Activated T-cell treated with anti-CD3 and anti-CD28 coated beads for 1 hour (primary cell): ENCODE measurements around the gene PARD3.

ENCODE experiments used
- DNase-seq: peaks from one replicate; pipeline ENCODE4 v3.0.0-alpha.2; 2020; ENCODE audit warnings: low read depth

PARD3 gene

DNA sequence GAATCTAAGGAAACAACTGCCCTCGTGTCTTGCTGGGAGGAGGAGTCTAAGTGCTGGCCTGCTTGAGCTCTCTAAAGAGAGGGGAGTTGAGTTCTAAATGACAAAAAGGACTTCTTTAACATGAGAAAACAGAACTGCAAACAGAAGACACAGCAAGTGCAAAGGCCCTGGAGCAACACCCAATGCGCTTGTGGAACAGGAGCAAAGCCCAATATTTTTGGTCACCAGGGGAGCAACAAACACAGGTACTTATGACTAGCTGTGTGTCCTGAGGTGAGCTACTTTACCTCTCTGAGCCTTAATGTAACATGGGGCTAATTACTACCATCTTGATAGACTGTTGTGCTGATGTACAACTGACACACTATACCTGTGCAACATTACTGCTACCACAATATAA lies 634.3 kb downstream of the PARD3 start:
- DNase-seq = no peak

GRCh38 chr10:34179280-34179679 lies 635.8 kb downstream of the PARD3 start:
- DNase-seq = no peak

DNA sequence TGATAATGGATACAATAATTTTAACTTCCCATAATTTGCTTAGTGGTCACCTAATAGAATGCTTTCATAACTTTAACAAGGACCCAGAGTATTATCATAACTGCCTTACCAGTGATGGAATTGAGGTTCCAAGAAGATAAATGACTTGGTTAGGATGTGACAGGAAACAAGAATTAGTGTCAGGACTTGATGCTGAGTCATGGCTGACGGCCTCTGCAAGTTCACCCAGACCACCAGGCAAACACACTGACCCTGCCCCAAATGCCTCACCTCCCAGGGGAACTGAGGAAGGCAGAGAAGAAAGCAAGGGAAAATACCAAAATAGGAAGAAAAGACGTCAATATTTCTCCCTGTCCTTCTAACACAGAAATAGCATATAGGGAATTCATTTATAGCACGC lies 636.3 kb downstream of the PARD3 start:
- DNase-seq = no peak

DNA sequence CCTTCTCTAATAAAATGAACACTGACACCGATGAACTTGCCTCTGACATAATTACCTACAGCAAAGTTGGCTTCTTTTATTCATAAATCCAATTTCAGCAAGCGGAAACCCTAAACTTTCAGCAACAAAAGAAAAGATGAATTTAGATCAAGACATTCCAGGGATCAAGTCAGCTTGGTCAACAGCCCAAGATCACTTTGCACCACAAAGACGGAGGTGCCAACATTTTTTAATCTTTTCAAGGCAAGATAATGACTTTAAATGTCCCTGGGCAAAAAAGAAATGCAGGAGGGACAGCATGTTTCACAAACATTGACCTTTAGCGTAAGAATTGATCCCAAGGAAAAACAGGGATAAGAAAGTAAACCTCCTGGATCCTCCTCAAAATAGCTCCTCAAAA lies 636.9 kb downstream of the PARD3 start:
- no peak for DNase-seq

- DNase-seq = no peak
Measured at GRCh38 chr10:34177445-34177844, 637.7 kb downstream of the PARD3 start.

- DNase-seq = no peak
Measured at GRCh38 chr10:34176351-34176750, 638.7 kb downstream of the PARD3 start.

DNA sequence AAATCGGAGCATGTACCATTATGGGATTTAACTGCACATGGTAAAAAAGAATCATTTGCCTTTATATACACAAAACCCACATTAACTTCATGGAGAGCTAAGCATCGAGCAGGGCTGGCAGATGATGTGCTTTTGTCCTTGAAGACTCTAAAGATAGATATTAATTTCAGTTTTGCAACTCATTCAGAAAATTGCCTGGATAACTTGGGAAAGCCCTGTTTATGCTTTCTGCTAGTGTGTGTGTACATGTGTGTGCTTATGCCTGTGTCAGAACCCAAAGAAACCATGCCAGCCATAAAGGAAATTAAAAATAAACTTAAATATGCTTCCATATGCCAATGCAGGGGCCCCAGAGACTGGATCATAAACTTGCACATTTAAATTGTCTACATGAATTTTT lies 640.0 kb downstream of the PARD3 start:
- no peak for DNase-seq

DNA sequence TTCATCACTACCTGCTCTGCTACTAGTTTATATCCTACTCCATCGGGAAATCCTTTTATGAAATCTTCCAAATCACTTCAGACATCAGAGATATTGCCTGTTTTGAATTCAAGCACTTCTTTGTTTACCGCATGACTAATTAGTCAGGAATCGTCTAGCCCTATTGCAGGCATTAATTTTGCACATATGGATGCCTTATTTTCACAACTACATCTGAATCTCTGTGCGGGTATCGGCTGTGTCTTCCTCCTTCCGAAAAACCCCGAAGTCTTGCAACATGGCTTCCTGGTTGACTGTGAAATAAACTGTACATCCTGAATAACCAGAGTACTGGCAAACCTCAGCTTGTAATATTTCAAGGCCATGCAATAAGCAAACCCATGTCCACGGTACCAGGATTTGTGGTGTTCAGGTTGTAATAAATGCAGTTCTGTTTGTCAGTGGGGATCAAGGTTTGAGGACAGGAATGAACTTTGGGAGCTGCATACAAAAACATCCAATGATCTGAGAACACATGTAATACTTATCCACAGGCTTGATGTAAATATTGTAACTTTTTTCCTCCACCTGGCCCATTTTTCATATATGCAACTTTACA lies 642.1 kb downstream of the PARD3 start:
- DNase-seq = no peak

DNA sequence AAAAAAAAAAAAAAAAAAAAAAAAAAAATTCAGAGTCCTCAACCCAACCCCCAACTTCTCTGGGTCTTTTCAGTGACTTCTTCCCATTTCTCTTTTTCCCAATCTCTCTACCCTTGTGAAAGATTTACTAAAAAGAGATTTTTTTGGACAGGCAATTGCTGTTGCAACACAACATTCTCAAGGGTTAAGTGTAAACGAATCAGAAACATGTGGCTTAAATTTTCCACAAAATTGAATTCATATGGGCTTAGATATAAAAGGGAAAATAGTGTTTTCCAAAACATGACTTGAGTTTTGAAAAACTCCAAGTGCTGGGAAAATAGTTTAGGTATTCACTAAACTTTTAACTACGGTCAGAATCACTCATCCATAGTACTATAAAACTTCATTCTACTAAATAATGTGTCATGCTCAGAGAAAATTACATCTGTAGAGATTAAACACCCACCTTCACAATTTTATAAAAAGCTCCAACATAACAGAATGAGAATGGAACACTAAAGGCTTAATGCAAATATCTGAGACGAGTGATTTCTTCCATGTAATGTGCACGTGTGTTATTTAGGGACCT lies 643.1 kb downstream of the PARD3 start:
- no peak for DNase-seq

GRCh38 chr10:34169677-34170076 lies 645.4 kb downstream of the PARD3 start:
- DNase-seq = no peak

DNA sequence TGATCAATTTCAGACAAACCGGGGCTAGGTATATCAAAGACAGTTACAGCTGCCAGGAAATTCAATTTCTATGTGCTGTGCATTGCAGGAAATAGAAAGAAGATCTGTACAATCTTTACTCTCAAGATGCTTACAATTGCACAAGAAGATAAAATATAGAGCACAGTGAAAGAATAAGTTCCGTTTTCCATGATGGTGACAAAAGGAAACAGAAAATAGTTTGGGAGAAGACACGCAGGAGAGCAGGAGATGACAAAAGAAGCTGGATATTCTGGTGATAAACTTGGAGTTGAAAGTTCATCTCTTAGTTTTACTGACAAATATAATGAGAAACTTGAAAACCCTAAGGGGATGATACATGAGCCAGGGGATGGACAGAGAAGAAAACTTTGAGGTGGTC lies 646.0 kb downstream of the PARD3 start:
- DNase-seq = no peak

DNA sequence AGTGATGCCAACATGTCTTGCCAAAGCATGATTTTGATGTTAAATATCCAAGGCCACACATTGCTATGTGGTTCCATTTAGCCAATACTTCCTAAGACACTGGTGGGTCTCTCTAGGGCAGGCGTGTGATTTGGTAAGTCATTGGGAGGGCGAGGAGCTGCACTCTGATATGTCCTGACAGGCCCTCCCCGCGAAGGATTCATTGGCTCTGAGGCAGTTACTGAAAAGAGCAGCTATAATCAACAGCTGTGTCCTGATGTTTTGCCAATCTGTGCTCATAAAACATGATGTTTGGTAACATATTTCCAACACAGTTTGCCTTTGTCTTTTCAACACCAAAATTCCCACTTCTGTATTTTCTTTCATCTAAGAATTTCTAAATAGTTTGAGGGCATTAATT lies 646.7 kb downstream of the PARD3 start:
- DNase-seq = no peak

DNA sequence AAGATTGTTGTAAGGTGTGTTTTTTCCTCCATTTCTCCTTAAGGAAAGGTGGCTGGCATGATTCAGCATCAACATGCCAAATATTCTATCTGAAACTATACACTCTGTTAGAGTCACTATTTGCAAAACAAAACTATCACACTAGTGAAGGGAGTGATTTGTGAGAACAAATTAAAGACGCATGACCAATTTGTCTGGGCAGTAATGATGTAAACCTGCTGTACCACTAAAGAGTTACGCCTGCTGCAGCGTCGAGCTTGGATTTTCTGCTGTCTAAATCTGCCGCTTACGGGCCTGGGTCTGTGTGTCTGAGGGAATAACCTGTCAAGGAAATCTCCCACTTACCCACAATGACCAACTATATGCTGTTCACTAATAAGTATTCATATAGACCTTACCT lies 648.3 kb downstream of the PARD3 start:
- DNase-seq = no peak

GRCh38 chr10:34166354-34166753 lies 648.7 kb downstream of the PARD3 start:
- no peak for DNase-seq

DNA sequence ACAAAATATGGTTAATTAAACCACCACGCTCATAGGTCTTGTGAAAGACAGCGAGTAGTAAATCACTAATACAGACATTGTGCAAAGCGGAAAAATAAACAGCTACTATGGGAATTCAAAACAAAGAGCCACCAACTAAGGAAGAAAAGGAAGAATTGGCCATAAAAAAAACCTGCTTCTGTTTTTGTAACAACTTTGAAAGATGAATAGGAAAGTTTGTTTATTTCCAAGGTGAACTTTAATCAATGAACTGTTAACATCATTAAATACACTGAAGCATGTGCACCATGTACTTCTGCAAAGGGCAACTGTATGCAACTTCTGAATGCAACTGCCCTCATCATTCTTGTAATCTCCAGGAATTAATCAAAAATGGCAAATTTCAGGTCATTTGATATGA lies 651.1 kb downstream of the PARD3 start:
- DNase-seq = no peak

GRCh38 chr10:34163075-34163905 lies 651.8 kb downstream of the PARD3 start:
- no peak for DNase-seq

- no peak for DNase-seq
Measured at GRCh38 chr10:34161777-34162370, 653.2 kb downstream of the PARD3 start.

DNA sequence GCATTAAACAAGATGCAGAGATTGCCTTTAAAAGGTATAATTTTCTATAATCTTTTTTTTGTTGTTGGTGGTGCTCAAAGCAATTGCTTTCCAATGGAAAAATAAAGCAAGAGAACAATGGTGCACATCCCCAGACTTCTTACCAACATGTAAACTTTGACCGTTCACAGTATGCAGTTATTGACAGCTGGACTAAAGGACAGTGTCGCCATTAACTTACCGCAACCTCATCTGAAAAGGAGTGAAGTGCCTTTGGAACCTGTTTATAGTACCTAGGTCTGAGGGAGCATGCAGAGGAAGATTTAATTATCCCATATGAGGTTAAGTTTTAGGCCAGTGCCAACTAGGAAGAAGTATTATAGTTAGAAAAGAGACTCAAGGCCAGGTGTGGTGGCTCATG lies 654.5 kb downstream of the PARD3 start:
- DNase-seq = no peak

GRCh38 chr10:34157501-34157900 lies 657.6 kb downstream of the PARD3 start:
- DNase-seq = no peak

GRCh38 chr10:34156781-34157425 lies 658.2 kb downstream of the PARD3 start:
- no peak for DNase-seq

DNA sequence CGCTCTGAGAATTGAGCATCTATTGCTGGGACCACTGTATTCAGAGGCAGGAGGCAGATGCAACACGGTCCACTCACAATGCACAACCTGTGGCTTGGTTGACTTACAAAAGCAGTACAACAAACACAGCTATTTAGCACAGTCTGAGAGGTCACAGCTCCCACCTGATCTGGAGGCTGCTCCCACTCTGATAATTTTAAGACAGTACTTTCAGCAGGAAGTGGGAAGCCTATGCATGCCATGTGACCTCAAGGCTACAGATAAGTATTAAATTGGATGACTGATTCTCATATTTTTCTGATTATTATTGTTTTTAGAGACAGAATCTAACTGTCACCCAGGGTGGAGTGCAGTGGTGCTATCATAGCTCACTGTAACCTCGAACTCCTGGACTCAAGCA lies 659.3 kb downstream of the PARD3 start:
- DNase-seq = no peak

DNA sequence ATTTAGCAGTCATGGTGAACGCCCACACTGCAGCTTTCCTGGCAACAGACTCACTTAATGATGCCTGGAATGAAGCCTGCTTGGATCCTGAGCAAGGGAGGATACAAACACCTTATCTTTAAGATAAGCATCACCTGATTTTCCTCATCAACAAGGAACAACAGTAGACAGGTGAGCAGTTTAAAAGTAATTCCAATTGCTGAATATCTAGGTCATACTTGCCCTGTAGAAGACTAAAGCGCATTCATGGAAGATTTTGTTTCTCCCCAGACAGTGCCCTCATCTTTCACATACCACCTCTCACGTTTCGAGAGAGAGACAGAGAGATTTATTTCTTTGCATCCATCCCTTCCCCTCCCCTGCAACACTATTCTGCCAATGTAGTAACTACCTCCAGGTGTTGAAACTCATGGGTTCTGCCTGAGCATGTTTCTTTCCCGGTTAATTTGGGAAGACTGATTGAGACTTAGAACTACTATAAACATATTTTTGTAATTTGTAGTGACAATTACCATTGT lies 660.7 kb downstream of the PARD3 start:
- no peak for DNase-seq
